ENCODE results near the gene ACOT9.

Gene ACOT9, protein sequence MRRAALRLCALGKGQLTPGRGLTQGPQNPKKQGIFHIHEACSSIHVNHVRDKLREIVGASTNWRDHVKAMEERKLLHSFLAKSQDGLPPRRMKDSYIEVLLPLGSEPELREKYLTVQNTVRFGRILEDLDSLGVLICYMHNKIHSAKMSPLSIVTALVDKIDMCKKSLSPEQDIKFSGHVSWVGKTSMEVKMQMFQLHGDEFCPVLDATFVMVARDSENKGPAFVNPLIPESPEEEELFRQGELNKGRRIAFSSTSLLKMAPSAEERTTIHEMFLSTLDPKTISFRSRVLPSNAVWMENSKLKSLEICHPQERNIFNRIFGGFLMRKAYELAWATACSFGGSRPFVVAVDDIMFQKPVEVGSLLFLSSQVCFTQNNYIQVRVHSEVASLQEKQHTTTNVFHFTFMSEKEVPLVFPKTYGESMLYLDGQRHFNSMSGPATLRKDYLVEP

DNA sequence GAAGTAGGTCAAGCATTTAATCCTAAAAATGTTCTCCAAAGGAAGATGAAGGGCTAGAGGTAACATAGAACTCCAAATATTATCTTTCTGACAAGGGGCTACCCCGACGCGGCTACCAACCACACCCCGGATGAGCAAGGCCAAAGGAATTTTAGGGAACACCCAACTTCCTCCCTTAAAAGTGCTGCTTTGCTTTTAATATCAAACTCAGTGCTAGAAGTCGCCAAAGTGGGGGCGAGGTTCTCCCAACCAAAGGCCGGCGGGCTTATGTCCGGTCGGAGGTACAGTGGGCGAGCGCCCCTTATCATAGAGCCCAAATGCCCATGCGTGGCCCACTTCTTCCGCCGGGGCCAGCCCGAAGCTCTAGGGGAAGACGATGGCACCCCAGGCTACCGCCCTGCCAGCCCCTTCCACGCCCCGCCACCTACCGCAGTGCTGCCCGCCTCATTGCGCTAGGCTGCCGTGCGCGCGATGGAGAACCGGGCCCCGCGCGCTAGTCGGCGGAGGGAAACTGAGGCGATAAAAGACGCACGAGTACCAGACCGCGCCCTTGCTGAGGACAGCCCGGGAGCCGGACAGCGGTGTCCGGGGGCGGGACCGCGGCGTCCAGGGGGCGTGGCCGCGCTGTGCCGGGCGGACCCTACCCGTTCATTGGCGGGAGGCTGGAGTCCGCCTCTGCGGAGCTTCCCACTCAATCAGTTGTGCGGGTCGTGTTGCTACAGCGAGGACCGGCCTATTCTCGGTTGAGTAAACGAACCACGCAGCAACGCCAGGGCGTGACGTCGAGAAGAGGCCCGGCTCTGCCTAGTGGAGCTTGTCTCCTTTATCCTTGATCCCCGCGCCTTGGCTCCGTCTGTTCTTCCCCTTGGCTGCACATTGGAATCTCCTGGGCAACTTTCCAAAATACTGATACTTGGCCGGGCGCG is at the start of gene ACOT9:
TSS of gene ACOT9 (minus strand) at position 580 of the 926 bp plus-strand sequence. CDS start at position 448, 132 bp downstream.
- no peak for TF ChIP-seq CTCF (IDR thresholded peaks at IDR 0.05)

DNA sequence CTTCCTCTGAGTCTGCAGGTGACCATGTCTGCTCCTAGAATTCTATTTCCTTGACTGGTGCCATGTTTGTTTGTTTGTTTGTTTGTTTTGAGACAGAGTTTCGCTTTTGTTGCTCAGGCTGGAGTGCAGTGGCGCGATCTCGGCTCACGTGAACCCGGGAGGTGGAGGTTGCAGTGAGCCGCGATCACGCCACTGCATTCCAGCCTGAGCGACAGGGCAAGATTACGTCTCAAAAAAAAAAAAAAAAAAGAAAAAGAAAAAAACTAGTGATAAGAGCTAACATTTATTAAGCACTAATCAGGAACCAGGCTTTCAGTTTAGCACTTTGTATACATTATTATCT is 47.0 kb upstream of the ACOT9 start:
- TF ChIP-seq CTCF (IDR thresholded peaks at IDR 0.05), result no peak

GRCh38 chrX:23789386-23790154 is 46.5 kb upstream of the ACOT9 start:
- TF ChIP-seq CTCF (IDR thresholded peaks at IDR 0.05), result no peak

DNA sequence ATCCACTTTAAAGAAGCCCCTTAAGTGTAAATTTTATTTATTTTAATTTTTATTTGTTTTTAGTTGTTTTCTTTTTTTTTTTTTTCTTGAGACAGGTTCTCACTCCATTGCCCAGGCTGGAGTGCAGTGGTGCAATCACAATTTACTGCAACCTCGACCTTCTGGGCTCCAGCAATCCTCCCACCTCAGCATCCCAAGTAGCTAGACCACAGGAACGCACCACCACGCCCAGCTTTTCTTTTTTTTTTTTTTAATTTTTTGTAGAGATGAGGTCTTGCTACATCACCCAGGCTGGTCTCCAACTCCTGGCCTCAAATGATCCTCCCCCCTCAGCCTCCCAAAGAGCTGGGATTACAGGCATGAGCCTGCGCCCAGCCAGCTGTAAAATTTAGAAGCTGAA is 45.9 kb upstream of the ACOT9 start:
- TF ChIP-seq CTCF (IDR thresholded peaks at IDR 0.05), result no peak

DNA sequence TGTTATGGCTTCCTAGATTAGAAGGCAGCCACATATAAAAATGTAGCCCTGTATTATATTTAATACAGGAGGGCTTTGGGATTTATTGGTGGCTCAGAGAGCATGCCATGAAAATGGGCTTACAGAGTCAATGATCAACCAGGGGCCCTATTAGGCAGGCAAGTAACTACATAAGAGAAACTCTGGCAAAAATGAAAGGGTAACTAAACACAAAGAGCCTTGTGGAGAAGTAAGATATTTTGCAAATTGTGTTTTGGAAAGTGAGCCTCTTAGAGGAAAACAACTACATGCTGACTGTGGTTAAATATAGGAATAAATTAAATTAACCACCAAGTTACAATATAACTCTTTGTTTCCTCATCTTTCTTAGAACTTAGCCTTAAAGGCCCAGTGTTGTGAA is 45.4 kb upstream of the ACOT9 start:
- no peak for TF ChIP-seq CTCF (IDR thresholded peaks at IDR 0.05)

DNA sequence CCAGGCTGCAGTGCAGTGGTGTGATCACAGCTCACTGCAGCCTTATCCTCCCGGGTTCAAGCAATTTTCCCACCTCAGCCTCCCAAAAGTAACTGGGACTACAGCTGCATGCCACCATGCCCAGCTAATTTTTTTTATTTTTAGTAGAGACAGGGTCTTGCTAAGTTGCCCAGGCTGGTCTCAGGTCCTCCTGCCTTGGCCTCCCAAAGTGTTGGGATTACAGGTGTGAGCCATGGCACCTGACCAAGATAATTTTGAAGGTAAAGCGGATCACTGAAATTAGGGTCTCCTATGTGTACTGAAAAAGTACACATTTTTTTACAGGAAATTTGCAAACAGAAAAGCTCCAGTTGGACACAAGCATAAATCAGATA is 44.7 kb upstream of the ACOT9 start:
- no peak for TF ChIP-seq CTCF (IDR thresholded peaks at IDR 0.05)

- no peak for TF ChIP-seq CTCF (IDR thresholded peaks at IDR 0.05)
Observed at GRCh38 chrX:23786268-23786815, 43.3 kb upstream of the ACOT9 start.
